Measurements from ENCODE around the gene LDAH.

GRCh38 chr2:20838016-20838415, 15.1 kb upstream of the LDAH start:
- TF ChIP-seq CTCF (IDR thresholded peaks at IDR 0.05) (no peak), ZFX (IDR thresholded peaks at IDR 0.05; ENCODE audit: borderline replicate concordance) (no peak)
